Astrocyte of the cerebellum (primary cell): ENCODE data around the gene ZEB2.

ENCODE experiments used
- DNase-seq: peaks from one replicate; pipeline ENCODE4 v3.0.0-alpha.2; 2011; ENCODE audit warnings: low read depth
- H3K4me3 ChIP-seq: 2 replicates; pipeline ENCODE4 v1.5.1; 2011; ENCODE audit warnings: mild to moderate bottlenecking, low read depth, low read length, moderate library complexity
- CTCF ChIP-seq: IDR thresholded peaks from 2 replicates; pipeline ENCODE4 v1.5.1; 2012; ENCODE audit warnings: low read length, low read depth, moderate library complexity, mild to moderate bottlenecking; ENCODE audit errors: missing control alignments
- in situ Hi-C: cut with HindIII; loops from 2 replicates; pipeline ENCODE4 v1.10.0; 2017; ENCODE audit warnings: low sequenced_read_pairs

ZEB2 gene

DNA sequence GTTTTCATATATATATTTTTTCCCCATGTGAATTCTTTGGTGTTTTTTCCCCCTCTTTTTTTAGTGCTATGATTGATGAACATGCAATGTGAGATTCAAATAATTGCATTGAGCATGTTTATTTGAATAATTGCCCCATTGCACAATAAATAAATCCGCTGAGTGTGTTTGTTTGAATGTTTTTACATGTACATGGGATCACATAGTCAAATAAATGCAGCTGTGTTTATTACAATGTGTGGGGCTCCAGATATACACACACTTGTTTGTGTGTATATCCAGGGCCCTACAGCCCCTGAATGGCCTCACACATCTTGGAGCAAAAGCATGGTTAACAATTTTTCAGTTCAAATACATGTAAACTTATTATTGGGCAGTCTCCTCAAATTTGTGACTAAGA, 134.5 kb downstream of the ZEB2 start:
- DNase-seq, result no peak
- no peak for TF ChIP-seq CTCF
- H3K4me3 ChIP-seq, result no peak overlapping the region
- in situ Hi-C loops, result no loop called here

DNA sequence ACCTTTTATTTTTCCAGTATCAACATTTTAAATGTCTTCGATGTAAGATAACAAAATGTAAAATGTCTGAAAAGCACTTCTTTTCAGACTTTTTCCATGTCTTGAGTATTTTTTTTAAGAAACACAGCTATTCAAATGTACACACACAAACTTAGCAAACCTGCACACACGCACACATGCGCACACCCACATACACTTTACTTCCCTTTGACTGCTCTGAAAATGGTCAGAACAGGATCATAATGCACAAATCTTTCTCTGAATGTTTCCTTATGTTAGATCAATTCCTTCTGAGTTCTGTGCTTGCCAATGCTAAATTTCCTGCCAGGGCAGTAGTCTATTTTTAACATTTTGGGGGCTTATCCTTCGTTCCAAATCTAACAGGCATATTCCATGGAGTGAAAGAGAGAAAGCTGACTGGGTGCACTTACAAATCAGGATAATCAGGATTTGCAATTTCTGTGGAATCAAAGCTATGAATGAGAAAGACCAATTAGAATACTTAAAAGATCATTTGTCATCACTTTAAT, 136.3 kb downstream of the ZEB2 start:
- TF ChIP-seq CTCF, result no peak
- no peak for DNase-seq
- in situ Hi-C loops, result no loop called here
- no peak overlapping the region for H3K4me3 ChIP-seq

DNA sequence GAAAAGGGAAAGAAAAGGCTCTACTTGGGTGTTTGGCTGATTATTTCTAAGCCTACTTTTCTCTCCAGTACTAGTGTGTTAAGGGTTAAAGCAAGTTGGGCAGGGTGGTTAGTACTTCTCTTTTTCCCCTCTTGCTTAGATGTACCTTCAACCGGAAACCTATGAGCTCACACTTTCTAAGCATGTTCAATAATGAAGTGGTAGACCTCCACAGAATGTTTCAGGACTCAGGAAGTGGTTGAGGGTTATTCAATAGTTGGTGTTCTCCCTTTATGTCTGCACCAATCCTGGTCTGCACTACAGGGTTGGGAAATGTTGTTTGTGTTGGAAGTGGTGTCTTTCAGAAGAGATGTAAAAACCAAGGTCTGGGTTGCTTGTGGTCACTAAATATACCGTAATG, 137.1 kb downstream of the ZEB2 start:
- no peak for TF ChIP-seq CTCF
- in situ Hi-C loops, result no loop called here
- no peak overlapping the region for H3K4me3 ChIP-seq
- DNase-seq, result peak; percentile 35

GRCh38 chr2:144381716-144382115, 138.2 kb downstream of the ZEB2 start:
- no peak overlapping the region for H3K4me3 ChIP-seq
- DNase-seq, result no peak
- no peak for TF ChIP-seq CTCF
- in situ Hi-C loops, result no loop called here

GRCh38 chr2:144379851-144380311, 140.0 kb downstream of the ZEB2 start:
- TF ChIP-seq CTCF, result no peak
- H3K4me3 ChIP-seq, result no peak overlapping the region
- in situ Hi-C loops, result no loop called here
- no peak for DNase-seq

DNA sequence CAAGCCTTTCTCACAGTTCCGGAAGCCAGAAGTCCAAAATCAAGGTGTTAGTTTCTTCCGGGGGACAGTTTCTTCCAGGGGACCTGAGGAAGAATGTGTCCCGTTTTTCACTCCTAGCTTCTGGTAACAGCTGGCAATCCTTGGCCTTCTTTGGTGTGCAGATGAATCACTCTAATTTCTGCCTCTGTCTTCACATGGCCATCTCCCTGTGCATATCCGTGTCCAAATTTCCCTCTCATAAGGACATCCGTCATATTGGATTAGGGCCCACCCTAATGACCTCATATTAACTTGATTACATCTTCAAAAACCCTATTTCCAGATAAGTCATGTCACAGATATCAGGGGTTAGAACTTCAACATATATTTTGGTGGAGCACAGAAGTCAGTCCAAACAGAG, 141.4 kb downstream of the ZEB2 start:
- in situ Hi-C loops, result no loop called here
- H3K4me3 ChIP-seq, result no peak overlapping the region
- no peak for DNase-seq
- no peak for TF ChIP-seq CTCF

- no peak for TF ChIP-seq CTCF
- DNase-seq, result no peak
- H3K4me3 ChIP-seq, result no peak overlapping the region
- in situ Hi-C loops, result no loop called here
These were observed 142.0 kb downstream of the ZEB2 start for GRCh38 chr2:144377914-144378313.
